GM13977 (cell line): ENCODE measurements around the gene SEZ6.

Experiments used
- DNase-seq: peaks from one replicate; pipeline ENCODE4 v3.0.0; 2012; ENCODE audit warnings: low spot score
- in situ Hi-C: fragments of 300-500 bp; cut with MboI; formaldehyde crosslinking; loops from one replicate; pipeline ENCODE4 v1.12.0; 2022; ENCODE audit warnings: low sequenced_read_pairs, low pct_unique_long_range_greater_than_20kb, mixed read lengths, inconsistent platforms; ENCODE audit not compliant: unreplicated experiment
- TF ChIP-seq, protein P1 (sequence below): IDR thresholded peaks from 2 replicates; pipeline ENCODE4 v1.5.1; 2012; ENCODE audit warnings: mild to moderate bottlenecking, control low read depth; ENCODE audit not compliant: insufficient read depth; ENCODE audit errors: extremely low read depth, missing control alignments

Gene SEZ6

DNA sequence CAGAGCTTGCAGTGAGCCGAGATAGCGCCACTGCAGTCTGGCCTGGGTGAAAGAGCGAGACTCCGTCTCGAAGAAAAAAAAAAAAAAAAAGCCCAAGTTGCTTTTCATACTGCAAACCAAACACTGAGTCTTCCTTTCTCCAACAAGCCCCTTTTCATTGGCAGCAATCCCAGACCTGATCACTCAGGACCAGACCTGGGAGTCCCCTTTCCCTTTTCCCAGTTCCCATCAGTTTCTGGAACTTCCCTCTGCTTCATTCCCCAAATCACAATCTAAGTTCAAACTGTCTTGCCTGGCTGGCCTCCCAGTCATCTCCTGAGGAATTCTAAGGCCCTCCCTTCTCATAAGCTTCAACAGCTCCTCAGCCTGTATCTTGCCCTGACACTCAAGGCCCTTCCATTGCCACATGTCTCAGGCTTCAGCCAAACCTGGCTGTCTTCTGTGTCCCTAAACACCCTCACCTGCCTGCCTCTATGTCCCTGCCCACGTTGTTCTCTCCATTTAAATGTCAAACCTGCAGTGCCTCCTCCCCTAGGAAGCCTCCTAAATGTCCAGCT is 42.7 kb downstream of the SEZ6 start:
- TF ChIP-seq, protein P1, sequence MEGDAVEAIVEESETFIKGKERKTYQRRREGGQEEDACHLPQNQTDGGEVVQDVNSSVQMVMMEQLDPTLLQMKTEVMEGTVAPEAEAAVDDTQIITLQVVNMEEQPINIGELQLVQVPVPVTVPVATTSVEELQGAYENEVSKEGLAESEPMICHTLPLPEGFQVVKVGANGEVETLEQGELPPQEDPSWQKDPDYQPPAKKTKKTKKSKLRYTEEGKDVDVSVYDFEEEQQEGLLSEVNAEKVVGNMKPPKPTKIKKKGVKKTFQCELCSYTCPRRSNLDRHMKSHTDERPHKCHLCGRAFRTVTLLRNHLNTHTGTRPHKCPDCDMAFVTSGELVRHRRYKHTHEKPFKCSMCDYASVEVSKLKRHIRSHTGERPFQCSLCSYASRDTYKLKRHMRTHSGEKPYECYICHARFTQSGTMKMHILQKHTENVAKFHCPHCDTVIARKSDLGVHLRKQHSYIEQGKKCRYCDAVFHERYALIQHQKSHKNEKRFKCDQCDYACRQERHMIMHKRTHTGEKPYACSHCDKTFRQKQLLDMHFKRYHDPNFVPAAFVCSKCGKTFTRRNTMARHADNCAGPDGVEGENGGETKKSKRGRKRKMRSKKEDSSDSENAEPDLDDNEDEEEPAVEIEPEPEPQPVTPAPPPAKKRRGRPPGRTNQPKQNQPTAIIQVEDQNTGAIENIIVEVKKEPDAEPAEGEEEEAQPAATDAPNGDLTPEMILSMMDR = no peak
- in situ Hi-C loops = no loop called here
- no peak for DNase-seq

DNA sequence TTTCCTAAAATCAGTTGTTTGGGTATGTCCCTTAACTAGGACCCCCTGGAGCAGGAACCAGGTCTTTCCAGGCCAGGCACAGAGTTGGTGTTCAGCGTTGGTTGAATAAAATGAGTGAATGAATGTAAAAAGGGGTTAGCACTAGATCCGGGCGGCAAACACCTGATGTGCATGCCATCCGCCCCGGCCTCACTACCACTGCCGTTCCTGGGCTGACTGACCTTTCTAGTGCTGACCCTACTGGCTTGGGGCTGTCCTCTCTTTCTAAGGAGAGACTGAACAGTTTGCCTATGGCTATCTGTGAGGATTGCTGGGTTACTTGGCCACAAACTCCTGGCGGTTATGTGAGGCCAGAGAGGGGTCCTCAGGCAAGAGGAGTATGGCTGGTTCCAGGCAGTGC is 44.4 kb downstream of the SEZ6 start:
- no peak for DNase-seq
- in situ Hi-C loops = no loop called here
- TF ChIP-seq, protein P1 = no peak

DNA sequence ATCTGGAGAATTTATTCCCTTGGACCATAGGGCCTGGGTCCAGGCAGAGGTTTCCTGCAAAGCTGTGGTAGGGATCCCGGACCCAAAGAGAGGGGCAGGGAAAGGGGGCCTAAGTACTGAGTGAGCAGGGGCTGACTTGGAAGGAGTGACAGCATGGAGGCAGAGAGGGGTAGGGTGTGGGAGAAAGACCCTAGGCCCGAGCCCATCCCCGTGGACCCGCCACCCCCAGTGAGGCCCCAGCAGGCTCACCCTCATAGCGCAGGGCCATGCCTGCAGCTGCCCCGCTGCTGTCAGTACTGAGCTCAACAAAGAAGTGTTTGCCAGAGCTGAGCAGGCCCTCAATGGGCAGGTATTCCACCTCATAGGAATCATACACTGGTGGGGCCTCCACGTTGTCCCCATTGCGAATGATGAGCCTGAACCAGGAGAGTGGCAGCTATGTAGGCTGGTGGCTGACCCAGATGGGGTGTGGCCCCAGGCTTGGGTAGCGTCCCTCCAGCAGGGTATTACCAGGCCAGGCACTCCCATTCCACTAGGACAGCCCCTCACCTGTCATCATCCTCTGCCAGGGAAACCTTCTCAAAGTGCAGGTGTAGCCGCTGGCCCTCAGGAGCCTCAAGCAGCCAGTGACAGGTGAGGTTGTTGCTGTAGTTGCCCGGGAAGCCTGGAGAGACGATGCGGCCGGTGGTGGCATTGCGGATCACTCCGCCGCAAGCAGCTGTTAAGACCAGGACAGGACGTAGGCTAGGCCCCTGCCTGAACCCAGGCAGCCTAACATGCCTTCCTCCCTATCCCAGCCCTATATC is 45.4 kb downstream of the SEZ6 start:
- DNase-seq = no peak
- TF ChIP-seq, protein P1 = no peak
- in situ Hi-C loops = no loop called here

DNA sequence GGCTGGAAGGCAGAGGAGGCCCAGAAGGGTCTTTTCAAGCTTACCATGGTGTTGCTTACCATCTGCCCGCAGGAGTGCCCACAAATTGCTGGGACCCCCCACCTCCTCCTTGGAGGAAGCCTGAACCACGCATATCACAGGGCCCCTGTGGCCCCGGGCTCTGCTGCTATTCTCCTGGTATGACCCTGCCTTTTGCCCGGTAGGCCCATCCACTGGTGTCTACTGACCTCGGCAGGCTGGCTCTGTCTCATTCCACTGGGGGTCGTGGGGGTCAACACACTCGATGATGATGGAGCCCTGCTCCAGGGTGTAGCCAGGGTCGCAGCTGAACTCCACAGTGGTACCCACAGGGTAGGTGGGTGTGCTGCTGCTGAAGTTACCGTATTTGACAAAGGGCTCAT is 46.4 kb downstream of the SEZ6 start:
- DNase-seq = no peak
- in situ Hi-C loops = no loop called here
- TF ChIP-seq, protein P1 = no peak

DNA sequence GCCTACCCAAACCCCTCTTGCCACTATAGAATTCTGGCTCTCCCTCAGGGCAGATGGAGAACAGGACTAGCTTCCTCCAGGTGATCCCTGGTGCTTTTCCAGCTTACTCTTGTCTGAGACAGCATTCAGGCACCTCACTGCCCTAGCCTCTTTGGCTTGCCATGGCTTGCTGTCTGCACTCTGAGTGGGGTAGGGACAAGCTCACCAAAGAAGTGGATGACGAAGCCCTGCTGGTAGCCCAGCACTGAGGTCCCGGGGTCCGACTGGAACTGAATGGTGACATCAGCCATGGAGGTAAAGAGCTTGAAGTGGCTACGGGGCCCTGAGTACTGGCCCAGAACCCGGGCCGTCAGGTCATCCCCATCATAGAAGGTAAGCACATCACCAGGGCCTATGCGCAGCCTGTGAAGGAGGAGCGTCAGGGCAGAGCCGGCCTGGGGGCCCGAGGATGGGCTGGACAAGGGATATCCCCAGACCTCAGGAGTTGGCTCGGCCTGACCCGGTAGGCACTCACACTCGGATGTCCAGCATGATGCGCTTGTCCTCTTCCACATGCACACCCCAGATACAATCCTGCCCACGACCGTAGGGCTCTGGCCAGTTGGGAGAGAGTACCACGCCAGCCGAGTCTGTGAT is 46.9 kb downstream of the SEZ6 start:
- TF ChIP-seq, protein P1 = no peak
- no peak for DNase-seq
- in situ Hi-C loops = no loop called here

DNA sequence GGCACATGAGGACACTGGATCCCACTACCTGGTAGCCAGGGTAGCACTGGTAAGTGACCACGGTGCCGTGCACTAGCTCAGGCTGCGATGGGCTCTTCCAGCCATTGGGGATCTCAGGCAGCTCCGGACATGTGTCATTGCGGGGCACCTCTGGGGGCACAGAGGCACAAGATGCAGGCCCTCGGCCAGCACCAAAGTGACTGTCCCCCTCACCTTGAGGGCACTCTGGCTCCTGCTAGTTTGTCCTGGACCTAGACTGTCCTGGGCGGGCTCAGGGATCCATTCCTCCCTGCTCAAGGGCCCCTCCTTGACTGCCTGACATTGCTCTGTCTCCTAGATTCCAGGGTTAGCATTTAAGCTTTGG is 47.9 kb downstream of the SEZ6 start:
- DNase-seq = no peak
- in situ Hi-C loops = no loop called here
- TF ChIP-seq, protein P1 = no peak
